ENCODE results near the gene CDCP2. TPM values are rescaled to one million over a fixed set of nuclear protein-coding genes. Genes with fewer than 3 reads are reported as not detected.

Gene CDCP2
- total RNA-seq, 2 donors from 2014 or later, result 0.10 TPM; not detected in 1

DNA sequence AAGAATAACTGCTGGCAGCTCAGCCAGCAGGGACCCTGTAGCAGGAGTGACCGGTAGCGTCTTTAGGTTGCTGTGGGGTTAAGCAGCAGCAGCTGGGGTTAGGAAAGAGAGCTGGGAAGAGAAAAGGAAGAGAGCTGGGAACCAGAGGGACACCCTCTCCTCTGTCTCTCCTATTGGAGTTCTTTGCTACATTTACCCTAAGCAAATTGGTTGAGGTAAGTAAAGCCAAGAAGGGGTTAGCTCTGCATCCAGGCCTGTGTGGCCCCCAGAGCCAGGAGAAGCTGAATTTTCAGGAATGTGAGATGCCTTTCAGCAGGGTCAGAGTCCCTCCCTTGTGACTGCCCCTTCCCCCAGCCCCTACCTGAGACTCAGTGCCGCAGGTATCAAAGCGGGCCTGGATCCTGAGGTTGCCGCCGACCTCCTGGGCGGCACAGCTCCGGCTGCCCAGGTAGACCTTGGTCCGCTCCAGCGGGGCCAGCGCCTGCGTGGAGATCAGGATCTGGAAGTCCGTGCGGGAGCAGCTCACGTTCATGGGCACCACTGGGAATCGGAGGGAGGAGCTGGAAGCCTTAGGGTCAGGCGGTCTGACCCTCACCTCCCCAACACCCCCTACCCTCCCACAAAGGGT, 16.4 kb downstream of the CDCP2 start:
- Histone ChIP-seq H3K9ac (ENCODE audit: low read depth in 2 of 2, low read length in 2 of 2) (no peak overlapping the region), H3K4me1 (no peaks in the 10 kb centered on the region)

DNA sequence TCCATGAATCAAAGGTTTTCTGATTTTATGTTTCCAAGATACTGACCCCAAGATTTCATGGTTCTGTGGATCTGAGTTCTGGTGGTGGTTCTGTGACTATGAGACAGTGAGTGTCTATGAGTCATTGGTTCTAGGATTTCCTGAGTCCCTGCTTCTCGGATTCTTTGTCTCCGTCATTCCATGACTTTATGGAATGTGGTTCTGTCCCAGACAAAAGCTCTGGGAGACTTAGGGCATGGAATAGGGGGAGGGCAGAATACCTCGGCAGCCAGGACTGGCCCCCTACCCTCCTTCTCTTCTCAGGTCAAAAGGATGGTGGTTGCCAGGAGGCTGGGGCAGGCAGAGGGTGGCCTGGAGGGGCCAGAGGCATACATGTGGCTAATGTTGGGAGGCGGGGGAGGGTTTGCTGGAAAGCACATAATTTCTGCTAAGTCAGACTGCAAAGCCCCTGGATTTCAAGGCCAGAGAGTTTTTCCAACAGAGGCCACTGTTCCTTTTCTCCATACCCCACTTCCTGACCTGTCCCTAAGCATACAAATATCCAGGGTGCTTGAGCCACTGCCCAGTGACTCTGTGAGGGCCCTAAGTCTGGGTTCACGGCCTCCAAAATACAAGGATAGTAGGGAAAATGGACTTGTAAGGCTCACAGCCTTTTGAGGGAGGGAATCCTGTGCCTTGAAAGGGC, 17.2 kb downstream of the CDCP2 start:
- no peaks in the 10 kb centered on the region for H3K4me1 ChIP-seq
- H3K9me3 ChIP-seq, result no peaks in the 10 kb centered on the region
- no peak overlapping the region for H3K27ac ChIP-seq
- no peak overlapping the region for H3K4me3 ChIP-seq
- no peaks in the 10 kb centered on the region for H3K36me3 ChIP-seq
- H3K9ac ChIP-seq (ENCODE audit: low read depth in 2 of 2, low read length in 2 of 2), result no peak overlapping the region
- DNase-seq, result no peak
- H3K27me3 ChIP-seq, result no peaks in the 10 kb centered on the region
- TF ChIP-seq, protein P1, sequence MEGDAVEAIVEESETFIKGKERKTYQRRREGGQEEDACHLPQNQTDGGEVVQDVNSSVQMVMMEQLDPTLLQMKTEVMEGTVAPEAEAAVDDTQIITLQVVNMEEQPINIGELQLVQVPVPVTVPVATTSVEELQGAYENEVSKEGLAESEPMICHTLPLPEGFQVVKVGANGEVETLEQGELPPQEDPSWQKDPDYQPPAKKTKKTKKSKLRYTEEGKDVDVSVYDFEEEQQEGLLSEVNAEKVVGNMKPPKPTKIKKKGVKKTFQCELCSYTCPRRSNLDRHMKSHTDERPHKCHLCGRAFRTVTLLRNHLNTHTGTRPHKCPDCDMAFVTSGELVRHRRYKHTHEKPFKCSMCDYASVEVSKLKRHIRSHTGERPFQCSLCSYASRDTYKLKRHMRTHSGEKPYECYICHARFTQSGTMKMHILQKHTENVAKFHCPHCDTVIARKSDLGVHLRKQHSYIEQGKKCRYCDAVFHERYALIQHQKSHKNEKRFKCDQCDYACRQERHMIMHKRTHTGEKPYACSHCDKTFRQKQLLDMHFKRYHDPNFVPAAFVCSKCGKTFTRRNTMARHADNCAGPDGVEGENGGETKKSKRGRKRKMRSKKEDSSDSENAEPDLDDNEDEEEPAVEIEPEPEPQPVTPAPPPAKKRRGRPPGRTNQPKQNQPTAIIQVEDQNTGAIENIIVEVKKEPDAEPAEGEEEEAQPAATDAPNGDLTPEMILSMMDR (IDR thresholded peaks at IDR 0.05), result no peak
- intact Hi-C loops (cut with DNase I), result no loop called here

More for the DNA sequence above, 16.4 kb downstream of the CDCP2 start:
- Histone ChIP-seq H3K36me3 (no peaks in the 10 kb centered on the region), H3K27ac (no peak overlapping the region), H3K4me3 (no peak overlapping the region), H3K9me3 (no peaks in the 10 kb centered on the region), H3K27me3 (no peaks in the 10 kb centered on the region)
- TF ChIP-seq, protein P1 (IDR thresholded peaks at IDR 0.05), result no peak
- intact Hi-C loops (cut with DNase I), result no loop called here
- no peak for DNase-seq

DNA sequence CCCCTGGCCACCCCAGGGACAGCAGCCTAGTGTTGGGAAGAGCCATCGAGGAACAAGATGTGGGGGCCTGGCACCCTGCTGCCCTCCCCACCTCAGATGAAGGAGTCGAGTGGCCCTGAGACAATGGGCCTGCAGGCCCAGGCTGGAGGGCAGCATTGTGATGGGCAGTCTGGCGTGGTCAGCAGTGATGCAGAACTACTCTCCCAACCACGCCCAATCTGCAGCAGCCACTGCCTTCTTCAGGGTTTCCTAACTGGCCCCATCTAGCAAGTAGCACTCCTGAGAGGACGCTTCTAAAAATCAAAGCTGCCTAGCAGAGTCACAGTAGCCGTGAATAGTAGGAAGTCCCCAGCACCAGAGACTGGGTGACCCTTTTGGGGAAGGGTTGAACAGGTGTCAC, 18.5 kb downstream of the CDCP2 start:
- TF ChIP-seq, protein P1 (IDR thresholded peaks at IDR 0.05), result no peak
- H3K9me3 ChIP-seq, result no peaks in the 10 kb centered on the region
- no peak for DNase-seq
- intact Hi-C loops (cut with DNase I), result no loop called here
- H3K4me3 ChIP-seq, result no peak overlapping the region
- H3K36me3 ChIP-seq, result no peaks in the 10 kb centered on the region
- H3K27me3 ChIP-seq, result no peaks in the 10 kb centered on the region
- H3K9ac ChIP-seq (ENCODE audit: low read depth in 2 of 2, low read length in 2 of 2), result no peak overlapping the region
- H3K4me1 ChIP-seq, result no peaks in the 10 kb centered on the region
- no peak overlapping the region for H3K27ac ChIP-seq

DNA sequence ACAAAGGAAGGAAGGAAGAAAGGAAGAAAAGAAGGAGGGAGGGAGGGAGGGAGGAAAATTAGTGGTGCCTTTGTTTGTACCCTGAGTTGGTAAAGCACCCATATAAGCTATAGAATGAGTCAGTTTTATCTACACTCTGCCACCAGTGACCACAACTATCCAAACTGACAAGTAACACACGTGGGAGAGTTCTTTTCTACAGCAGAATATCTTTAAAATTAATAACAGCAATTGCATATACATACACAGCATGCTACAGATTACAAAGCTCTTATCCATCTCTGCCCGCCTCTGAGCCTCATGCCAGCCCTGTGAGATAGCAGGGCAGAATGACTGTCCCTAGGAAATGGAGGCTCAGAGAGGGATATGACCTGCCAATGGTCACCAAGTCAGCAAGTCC, 20.3 kb downstream of the CDCP2 start:
- Histone ChIP-seq H3K36me3 (no peaks in the 10 kb centered on the region), H3K27me3 (no peaks in the 10 kb centered on the region), H3K27ac (no peak overlapping the region), H3K4me1 (no peaks in the 10 kb centered on the region), H3K9me3 (no peaks in the 10 kb centered on the region), H3K4me3 (no peak overlapping the region), H3K9ac (ENCODE audit: low read depth in 2 of 2, low read length in 2 of 2) (no peak overlapping the region)
- DNase-seq, result no peak
- intact Hi-C loops (cut with DNase I), result no loop called here
- TF ChIP-seq, protein P1 (IDR thresholded peaks at IDR 0.05), result no peak

DNA sequence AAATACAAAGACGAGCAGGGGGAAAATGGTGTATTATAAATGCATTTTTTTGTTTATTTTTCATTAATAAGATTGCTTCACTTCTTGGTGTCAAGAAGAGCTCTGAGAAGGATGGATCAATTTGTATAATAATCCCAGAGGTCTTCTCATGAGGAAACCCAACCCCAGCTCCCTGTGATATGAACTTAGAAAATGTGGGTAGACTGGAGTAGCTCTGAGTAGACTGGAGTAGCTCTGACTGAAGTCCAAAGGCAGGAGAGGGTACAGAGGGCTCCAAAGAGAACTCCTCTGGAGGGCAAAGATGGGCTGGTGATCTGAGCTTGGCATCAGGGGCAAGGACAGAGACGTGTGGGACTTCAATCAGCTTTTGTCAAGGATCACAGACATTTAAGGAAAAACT, 21.4 kb downstream of the CDCP2 start:
- Histone ChIP-seq H3K27ac (no peak overlapping the region), H3K36me3 (no peaks in the 10 kb centered on the region), H3K4me1 (no peaks in the 10 kb centered on the region), H3K9ac (ENCODE audit: low read depth in 2 of 2, low read length in 2 of 2) (no peak overlapping the region), H3K4me3 (no peak overlapping the region), H3K27me3 (no peaks in the 10 kb centered on the region), H3K9me3 (no peaks in the 10 kb centered on the region)
- DNase-seq, result no peak
- TF ChIP-seq, protein P1 (IDR thresholded peaks at IDR 0.05), result no peak
- intact Hi-C loops (cut with DNase I), result no loop called here
